GM12875 (cell line): ENCODE results near the gene ROBO3.

Experiments used
- H3K4me3 ChIP-seq: one replicate; pipeline ENCODE4 v1.5.1; 2011; ENCODE audit warnings: low read depth, low read length, control low read depth
- TF ChIP-seq, protein P1 (sequence below): IDR thresholded peaks from 2 replicates; pipeline ENCODE4 v1.5.1; 2011; ENCODE audit warnings: low read depth, mild to moderate bottlenecking, control low read depth, inconsistent platforms, low read length, moderate library complexity, borderline replicate concordance; ENCODE audit not compliant: insufficient read depth

Gene ROBO3

DNA sequence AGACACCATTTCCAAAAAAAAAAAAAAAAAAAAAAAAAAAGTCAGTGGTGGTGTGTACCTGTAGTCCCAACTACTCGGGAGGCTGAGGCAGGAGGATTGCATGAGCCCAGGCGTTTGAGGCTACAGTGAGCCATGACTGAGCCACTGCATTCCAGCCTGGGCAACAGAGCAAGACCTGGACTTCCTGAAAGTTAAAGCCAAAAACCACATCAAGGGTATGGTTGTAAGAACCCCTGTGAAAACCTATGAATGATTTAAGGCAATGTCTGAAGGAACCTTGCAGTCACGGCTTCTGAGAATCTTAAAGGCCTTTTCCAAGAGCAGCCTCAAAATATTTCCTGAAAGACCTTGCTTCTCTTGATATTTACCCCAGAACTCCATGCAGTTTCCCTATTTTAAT, 34.5 kb upstream of the ROBO3 start:
- TF ChIP-seq, protein P1, sequence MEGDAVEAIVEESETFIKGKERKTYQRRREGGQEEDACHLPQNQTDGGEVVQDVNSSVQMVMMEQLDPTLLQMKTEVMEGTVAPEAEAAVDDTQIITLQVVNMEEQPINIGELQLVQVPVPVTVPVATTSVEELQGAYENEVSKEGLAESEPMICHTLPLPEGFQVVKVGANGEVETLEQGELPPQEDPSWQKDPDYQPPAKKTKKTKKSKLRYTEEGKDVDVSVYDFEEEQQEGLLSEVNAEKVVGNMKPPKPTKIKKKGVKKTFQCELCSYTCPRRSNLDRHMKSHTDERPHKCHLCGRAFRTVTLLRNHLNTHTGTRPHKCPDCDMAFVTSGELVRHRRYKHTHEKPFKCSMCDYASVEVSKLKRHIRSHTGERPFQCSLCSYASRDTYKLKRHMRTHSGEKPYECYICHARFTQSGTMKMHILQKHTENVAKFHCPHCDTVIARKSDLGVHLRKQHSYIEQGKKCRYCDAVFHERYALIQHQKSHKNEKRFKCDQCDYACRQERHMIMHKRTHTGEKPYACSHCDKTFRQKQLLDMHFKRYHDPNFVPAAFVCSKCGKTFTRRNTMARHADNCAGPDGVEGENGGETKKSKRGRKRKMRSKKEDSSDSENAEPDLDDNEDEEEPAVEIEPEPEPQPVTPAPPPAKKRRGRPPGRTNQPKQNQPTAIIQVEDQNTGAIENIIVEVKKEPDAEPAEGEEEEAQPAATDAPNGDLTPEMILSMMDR: no peak
- H3K4me3 ChIP-seq: no peak overlapping the region

DNA sequence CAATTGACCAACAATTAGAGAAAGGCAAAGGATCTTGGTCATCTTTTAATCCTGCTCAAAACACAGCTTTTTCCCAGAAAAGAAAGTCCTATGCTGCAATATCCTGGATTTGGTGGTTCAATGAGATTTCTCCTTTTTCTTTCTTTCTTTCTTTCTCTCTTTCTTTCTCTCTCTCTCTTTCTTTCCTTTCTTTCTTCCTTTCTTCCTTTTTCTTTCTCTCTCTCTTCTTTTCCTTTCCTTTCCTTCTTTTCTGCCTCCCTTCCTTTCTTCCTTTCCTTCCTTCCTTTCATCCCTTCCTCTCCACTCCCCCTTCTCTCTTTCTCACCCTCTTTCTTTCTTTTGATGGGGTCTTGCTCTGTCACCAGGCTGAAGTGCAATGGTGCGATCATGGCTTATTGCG, 33.3 kb upstream of the ROBO3 start:
- TF ChIP-seq, protein P1: no peak
- no peak overlapping the region for H3K4me3 ChIP-seq

DNA sequence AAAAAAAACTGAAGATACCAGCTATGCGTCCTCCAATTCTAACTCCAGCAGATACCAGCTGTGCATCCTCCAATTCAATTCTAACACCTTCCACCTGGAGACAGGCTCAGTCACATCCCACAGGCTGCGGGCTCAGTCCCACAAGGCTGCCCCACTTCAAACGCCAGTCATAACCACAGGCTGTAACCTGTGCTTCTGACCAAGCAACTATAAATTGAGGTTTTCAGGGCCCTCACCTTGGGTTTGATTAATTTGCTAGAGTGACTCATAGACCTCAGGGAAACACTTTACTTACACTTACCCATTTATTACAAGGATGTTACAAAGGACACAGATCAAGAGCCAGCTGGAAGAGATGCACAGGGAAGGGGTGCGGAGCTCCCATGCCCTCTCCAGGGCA, 32.7 kb upstream of the ROBO3 start:
- TF ChIP-seq, protein P1: no peak
- no peak overlapping the region for H3K4me3 ChIP-seq

DNA sequence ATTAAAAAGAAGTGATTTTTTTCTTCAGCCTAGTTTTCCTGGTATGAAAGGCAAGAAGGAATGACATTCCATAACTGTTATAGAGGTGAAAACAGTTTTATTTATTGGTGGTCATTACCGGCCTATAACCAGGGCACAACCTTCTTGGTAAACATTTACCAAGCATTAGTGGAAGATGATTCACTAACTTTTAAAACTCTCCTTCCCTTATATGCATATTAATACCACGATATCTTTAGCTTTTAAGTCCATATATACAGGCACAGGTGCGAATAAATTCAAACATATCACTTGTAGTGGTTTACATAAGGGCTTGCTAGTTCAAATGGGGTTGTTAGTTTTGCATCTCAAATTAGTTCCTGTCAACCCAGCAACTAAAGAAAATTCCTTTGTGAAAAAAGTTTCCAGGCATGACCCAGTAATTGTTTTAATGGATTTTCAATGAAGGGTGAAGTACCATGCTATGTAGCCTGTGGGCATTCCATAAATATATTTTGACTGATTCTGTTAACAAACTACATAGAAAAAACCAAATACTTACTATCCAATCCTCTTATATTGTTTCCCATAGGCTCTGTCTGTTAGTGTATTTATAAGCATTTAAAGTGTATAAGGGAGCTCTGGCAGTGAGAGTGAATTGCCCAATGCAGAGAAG, 30.6 kb upstream of the ROBO3 start:
- TF ChIP-seq, protein P1: no peak

DNA sequence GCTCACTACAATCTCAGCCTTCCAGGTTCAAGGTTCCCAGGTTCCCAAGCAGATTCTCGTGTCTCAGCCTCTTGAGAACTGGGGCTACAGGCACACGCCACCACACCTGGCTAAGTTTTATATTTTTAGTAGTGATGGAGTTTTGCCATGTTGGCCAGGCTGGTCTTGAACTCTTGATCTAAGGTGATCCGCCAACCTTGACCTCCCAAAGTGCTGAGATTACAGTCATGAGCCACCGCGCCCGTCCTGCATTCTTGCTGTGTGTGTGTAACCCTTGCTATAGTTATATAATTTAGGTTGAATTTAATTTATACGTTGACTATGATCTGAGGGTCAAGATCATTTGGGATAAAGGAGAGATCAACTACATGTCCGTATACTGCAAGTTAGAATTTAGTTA, 29.3 kb upstream of the ROBO3 start:
- no peak overlapping the region for H3K4me3 ChIP-seq
- TF ChIP-seq, protein P1: no peak

More for the DNA sequence above, 30.6 kb upstream of the ROBO3 start:
- H3K4me3 ChIP-seq: no peak overlapping the region

DNA sequence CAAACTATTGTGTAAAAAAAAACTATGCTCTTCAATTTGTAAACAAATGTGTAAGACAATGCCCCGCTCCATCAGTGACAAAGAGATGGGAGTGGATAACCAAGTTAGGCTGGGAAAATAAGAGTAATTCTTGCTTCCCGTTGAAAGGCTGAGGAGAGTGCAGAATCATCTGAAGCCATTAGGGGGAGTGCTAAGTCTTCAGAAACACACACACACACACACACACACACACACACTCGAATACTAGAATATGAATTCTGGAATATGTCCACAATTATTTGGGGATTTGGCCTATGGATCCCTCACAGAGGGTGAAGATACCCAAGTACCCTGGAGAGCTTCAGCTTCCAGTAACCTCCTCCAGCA, 27.8 kb upstream of the ROBO3 start:
- TF ChIP-seq, protein P1: peak; percentile 52; the same call in 1 of the 2 replicates
- no peak overlapping the region for H3K4me3 ChIP-seq

DNA sequence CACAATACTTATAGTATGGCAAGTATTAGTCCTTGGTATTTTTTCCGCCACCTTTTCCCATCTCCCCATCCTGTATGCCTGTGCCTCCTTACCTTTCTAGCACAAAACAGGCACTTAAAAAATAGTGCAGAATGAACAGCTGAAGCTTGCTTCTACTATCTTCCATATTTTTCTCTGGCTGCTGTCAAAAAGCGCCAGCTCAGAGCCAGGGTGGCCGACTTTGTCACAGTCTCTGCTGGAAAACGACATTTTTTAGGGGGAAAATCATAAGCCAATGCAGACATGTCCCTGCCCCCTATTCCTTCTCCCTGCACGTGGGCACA, 26.5 kb upstream of the ROBO3 start:
- no peak overlapping the region for H3K4me3 ChIP-seq
- TF ChIP-seq, protein P1: no peak
